Psoas muscle (tissue), 8 donors: Measurements from ENCODE around the gene OLIG2. TPM values are rescaled to one million over a fixed set of nuclear protein-coding genes. Genes with fewer than 3 reads are reported as not detected.

ENCODE experiments used
- ATAC-seq, 4 donors: fragments of 200-7000 bp; cut with Tn5 transposase; one replicate each; pipeline ENCODE4 v1.9.1; 2020; ENCODE audit warnings: moderate library complexity in 3 of 4, mild to moderate bottlenecking in 2 of 4
- DNase-seq, 2 donors: peaks; one replicate each; pipeline ENCODE4 v3.0.0-alpha.2; 2020
- H3K27ac ChIP-seq: fragments of 200-600 bp; one replicate; pipeline ENCODE4 v1.8.0; 2022
- H3K27me3 ChIP-seq, 3 donors: fragments of 200-600 bp in 1 of 3; one replicate each; pipeline versions ENCODE4 v1.6.1 to v1.8.0; 2013 to 2022; ENCODE audit warnings: low read length in 2 of 3, mild to moderate bottlenecking in 2 of 3, moderate library complexity in 1 of 3; ENCODE audit not compliant: insufficient read depth in 3 of 3
- H3K36me3 ChIP-seq, 2 donors: fragments of 200-600 bp in 1 of 2; one replicate each; pipeline versions ENCODE4 v1.6.1 to v1.8.0; 2013 to 2022; ENCODE audit warnings: low read depth in 1 of 2, mild to moderate bottlenecking in 1 of 2, moderate library complexity in 1 of 2; ENCODE audit not compliant: insufficient read depth in 1 of 2
- H3K4me1 ChIP-seq: fragments of 200-600 bp; one replicate; pipeline ENCODE4 v1.8.0; 2022
- H3K4me3 ChIP-seq: fragments of 200-600 bp; one replicate; pipeline ENCODE4 v1.8.0; 2022; ENCODE audit warnings: mild to moderate bottlenecking
- H3K9me3 ChIP-seq: fragments of 200-600 bp; one replicate; pipeline ENCODE4 v1.8.0; 2022
- WGBS, 3 donors: extraction: QIAGEN DNeasy Blood & Tissue Kit; methylation state at CpG; one replicate each; pipeline versions ENCODE4 v1.1.6 to v1.1.7; 2013; 5-methylcytosine and 5-hydroxymethylcytosine counted together
- intact Hi-C, 2 donors: fragments of 100-400 bp; cut with DNase I; formaldehyde crosslinking; loops; one replicate each; pipeline versions ENCODE4 v1.11.0 to v1.14.2; 2022
- polyA plus RNA-seq, 3 donors: library from polyadenylated mRNA; stranded (reverse); fragments of 200-250 nt; gene quantifications; one replicate each; pipeline ENCODE4 v1.2.3, GENCODE V29; 2013
- total RNA-seq, 4 donors: library from RNA; stranded (reverse); fragmentation: NEBNext Ultra II Directional in 2 of 4; extraction: Animal tissue kit (Norgen Biotek cat#: 25700) in 2 of 4; gene quantifications; one replicate each; pipeline versions ENCODE4 v1.2.1 to v1.2.4, GENCODE V29; 2021 to 2023
- TF ChIP-seq, protein P1 (sequence below): fragments of 200-600 bp; IDR thresholded peaks from one replicate; pipeline ENCODE4 v1.8.0; 2022; ENCODE audit warnings: antibody characterized with exemption
- donor health status: healthy with polysubstance abuse.
- donor health status: DM: no; HTN: no; CAD: no; lungs with moderate emphysema.
- donor health status: Bipolar disorder and iron deficiency.
- donor health status: healthy.
- donor health status: DM: yes; HTN: yes; CAD: no.
- donor health status: DM: no; HTN: no; CAD: no.
- donor health status: DM: no; HTN: no; CAD: no.
- donor health status: DM: yes; HTN: yes; CAD: no.

OLIG2 gene
- total and polyA plus RNA-seq, 7 donors, result 0.03 to 0.22 (median 0.15) TPM; not detected in 3

DNA sequence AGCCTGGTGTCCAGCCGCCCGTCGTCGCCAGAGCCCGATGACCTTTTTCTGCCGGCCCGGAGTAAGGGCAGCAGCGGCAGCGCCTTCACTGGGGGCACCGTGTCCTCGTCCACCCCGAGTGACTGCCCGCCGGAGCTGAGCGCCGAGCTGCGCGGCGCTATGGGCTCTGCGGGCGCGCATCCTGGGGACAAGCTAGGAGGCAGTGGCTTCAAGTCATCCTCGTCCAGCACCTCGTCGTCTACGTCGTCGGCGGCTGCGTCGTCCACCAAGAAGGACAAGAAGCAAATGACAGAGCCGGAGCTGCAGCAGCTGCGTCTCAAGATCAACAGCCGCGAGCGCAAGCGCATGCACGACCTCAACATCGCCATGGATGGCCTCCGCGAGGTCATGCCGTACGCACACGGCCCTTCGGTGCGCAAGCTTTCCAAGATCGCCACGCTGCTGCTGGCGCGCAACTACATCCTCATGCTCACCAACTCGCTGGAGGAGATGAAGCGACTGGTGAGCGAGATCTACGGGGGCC, 1.2 kb downstream of the OLIG2 start:
- no peaks in the 10 kb centered on the region for H3K9me3 ChIP-seq
- DNase-seq (no peak), ATAC-seq (no peak)
- no peak overlapping the region for H3K4me3 ChIP-seq
- no peak overlapping the region for H3K27ac ChIP-seq
- no peaks in the 10 kb centered on the region for H3K36me3 ChIP-seq
- TF ChIP-seq, protein P1, sequence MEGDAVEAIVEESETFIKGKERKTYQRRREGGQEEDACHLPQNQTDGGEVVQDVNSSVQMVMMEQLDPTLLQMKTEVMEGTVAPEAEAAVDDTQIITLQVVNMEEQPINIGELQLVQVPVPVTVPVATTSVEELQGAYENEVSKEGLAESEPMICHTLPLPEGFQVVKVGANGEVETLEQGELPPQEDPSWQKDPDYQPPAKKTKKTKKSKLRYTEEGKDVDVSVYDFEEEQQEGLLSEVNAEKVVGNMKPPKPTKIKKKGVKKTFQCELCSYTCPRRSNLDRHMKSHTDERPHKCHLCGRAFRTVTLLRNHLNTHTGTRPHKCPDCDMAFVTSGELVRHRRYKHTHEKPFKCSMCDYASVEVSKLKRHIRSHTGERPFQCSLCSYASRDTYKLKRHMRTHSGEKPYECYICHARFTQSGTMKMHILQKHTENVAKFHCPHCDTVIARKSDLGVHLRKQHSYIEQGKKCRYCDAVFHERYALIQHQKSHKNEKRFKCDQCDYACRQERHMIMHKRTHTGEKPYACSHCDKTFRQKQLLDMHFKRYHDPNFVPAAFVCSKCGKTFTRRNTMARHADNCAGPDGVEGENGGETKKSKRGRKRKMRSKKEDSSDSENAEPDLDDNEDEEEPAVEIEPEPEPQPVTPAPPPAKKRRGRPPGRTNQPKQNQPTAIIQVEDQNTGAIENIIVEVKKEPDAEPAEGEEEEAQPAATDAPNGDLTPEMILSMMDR, result no peak
- H3K4me1 ChIP-seq, result peaks cover 16% of the 10 kb centered on the region
- WGBS, 3 donors, result 3% methylated on average over 53 to 54 of the region's 54 CpGs
- intact Hi-C loops, result no loop called here
- peaks cover 0 to 100% (median 60%) of the 10 kb centered on the region in 3 donors for H3K27me3 ChIP-seq

DNA sequence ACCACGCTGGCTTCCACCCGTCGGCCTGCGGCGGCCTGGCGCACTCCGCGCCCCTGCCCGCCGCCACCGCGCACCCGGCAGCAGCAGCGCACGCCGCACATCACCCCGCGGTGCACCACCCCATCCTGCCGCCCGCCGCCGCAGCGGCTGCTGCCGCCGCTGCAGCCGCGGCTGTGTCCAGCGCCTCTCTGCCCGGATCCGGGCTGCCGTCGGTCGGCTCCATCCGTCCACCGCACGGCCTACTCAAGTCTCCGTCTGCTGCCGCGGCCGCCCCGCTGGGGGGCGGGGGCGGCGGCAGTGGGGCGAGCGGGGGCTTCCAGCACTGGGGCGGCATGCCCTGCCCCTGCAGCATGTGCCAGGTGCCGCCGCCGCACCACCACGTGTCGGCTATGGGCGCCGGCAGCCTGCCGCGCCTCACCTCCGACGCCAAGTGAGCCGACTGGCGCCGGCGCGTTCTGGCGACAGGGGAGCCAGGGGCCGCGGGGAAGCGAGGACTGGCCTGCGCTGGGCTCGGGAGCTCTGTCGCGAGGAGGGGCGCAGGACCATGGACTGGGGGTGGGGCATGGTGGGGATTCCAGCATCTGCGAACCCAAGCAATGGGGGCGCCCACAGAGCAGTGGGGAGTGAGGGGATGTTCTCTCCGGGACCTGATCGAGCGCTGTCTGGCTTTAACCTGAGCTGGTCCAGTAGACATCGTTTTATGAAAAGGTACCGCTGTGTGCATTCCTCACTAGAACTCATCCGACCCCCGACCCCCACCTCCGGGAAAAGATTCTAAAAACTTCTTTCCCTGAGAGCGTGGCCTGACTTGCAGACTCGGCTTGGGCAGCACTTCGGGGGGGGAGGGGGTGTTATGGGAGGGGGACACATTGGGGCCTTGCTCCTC, 1.9 kb downstream of the OLIG2 start:
- H3K4me3 ChIP-seq, result no peak overlapping the region
- 2 to 13% (median 7%) methylated on average over 50 to 85 of the region's 85 CpGs for WGBS, 3 donors
- H3K27me3 ChIP-seq, result peaks cover 0 to 100% (median 58%) of the 10 kb centered on the region in 3 donors
- TF ChIP-seq, protein P1, result no peak
- no peaks in the 10 kb centered on the region for H3K36me3 ChIP-seq
- ATAC-seq (no peak), DNase-seq (no peak)
- no peaks in the 10 kb centered on the region for H3K9me3 ChIP-seq
- intact Hi-C loops, result no loop called here
- peaks cover 15% of the 10 kb centered on the region for H3K4me1 ChIP-seq
- H3K27ac ChIP-seq, result no peak overlapping the region

DNA sequence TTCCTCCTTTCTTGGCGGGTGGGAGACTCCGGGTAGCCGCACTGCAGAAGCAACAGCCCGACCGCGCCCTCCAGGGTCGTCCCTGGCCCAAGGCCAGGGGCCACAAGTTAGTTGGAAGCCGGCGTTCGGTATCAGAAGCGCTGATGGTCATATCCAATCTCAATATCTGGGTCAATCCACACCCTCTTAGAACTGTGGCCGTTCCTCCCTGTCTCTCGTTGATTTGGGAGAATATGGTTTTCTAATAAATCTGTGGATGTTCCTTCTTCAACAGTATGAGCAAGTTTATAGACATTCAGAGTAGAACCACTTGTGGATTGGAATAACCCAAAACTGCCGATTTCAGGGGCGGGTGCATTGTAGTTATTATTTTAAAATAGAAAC, 2.5 kb downstream of the OLIG2 start:
- no peak for ATAC-seq

DNA sequence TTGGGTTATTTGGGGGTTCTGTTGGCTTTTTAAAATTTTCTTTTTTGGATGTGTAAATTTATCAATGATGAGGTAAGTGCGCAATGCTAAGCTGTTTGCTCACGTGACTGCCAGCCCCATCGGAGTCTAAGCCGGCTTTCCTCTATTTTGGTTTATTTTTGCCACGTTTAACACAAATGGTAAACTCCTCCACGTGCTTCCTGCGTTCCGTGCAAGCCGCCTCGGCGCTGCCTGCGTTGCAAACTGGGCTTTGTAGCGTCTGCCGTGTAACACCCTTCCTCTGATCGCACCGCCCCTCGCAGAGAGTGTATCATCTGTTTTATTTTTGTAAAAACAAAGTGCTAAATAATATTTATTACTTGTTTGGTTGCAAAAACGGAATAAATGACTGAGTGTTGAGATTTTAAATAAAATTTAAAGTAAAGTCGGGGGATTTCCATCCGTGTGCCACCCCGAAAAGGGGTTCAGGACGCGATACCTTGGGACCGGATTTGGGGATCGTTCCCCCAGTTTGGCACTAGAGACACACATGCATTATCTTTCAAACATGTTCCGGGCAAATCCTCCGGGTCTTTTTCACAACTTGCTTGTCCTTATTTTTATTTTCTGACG, 3.1 kb downstream of the OLIG2 start:
- Histone ChIP-seq H3K4me3 (no peak overlapping the region), H3K4me1 (peaks cover 2% of the 10 kb centered on the region), H3K27ac (no peak overlapping the region), H3K27me3 (peaks cover 0 to 99% (median 59%) of the 10 kb centered on the region in 3 donors), H3K9me3 (no peaks in the 10 kb centered on the region), H3K36me3 (no peaks in the 10 kb centered on the region)
- ATAC-seq, result no peak
- intact Hi-C loops, result no loop called here
- no peak for DNase-seq
- TF ChIP-seq, protein P1, result no peak
- WGBS, 3 donors, result 29 to 45% (median 44%) methylated on average over 28 of the region's 28 CpGs

More for the DNA sequence above, 2.5 kb downstream of the OLIG2 start:
- Histone ChIP-seq H3K4me3 (no peak overlapping the region), H3K4me1 (peaks cover 8% of the 10 kb centered on the region), H3K27me3 (peaks cover 0 to 99% (median 59%) of the 10 kb centered on the region in 3 donors), H3K27ac (no peak overlapping the region), H3K36me3 (no peaks in the 10 kb centered on the region), H3K9me3 (no peaks in the 10 kb centered on the region)
- intact Hi-C loops, result no loop called here
- TF ChIP-seq, protein P1, result no peak
- 7 to 27% (median 16%) methylated on average over 15 of the region's 15 CpGs for WGBS, 3 donors
- DNase-seq, result no peak
